GM12865 (cell line): ENCODE results near the gene CA5A.
"Not testable (repeated sequence)": the region's sequence is repeated elsewhere in the genome, so short reads cannot be mapped to it uniquely, and the experiment has no call there.

Experiments used
- DNase-seq: peaks from one replicate; pipeline ENCODE4 v3.0.0; 2010; ENCODE audit warnings: low read depth
- H3K4me3 ChIP-seq: 2 replicates; pipeline ENCODE4 v1.5.1; 2011; ENCODE audit warnings: mild to moderate bottlenecking, low read depth, low read length, control low read depth
- TF ChIP-seq, protein P1 (sequence below): IDR thresholded peaks from 2 replicates; pipeline ENCODE4 v1.5.1; 2011; ENCODE audit warnings: low read length, control low read depth, low read depth, inconsistent platforms; ENCODE audit not compliant: insufficient read depth; ENCODE audit errors: missing control alignments

The CA5A gene

DNA sequence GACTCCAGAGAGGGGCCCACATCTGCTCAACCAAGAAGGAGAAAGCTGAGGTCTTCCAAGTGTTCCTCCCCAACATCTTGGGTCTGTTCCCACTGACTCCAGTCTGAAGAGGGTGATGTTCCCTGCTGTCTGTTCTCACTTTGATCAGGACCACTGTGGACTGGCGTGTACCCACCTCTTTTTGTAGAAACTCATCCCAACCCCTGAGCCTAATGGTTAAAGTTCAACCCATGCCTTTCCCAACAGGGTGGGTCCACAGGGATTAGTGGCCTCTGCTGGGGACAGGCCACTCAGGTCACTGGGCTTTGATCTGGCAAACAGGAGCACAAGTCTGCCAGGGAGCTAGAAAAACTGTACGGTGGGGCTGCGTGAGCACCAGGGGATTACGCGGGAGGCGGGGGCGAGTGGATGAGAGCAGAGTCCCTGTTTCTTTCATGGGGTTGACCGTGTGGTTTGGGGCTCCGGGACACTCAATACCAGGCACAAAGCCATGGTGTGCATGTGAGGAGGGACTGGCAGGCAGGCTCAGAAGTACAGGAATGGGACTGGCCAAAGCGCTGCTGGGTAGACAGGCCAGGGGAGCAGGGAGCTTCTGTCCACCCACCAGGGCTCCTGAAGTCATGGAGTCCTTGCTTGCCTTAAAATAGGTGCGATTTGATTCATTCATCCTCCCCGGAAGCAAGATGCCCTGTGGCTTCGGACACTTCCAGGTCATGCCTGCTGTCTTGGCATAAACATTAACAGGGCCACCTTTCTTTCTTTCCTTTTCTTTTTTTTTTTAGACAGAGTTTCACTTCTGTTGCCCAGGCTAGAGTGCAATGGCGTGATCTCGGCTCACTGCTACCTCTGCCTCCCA, at the start of gene CA5A:
Gene CA5A, minus strand, starts transcription at position 155 of the 856 bp plus-strand sequence. Its CDS starts 79 bp downstream, at position 76.
- H3K4me3 ChIP-seq, result no peak within 1 kb of the TSS
- TF ChIP-seq, protein P1, sequence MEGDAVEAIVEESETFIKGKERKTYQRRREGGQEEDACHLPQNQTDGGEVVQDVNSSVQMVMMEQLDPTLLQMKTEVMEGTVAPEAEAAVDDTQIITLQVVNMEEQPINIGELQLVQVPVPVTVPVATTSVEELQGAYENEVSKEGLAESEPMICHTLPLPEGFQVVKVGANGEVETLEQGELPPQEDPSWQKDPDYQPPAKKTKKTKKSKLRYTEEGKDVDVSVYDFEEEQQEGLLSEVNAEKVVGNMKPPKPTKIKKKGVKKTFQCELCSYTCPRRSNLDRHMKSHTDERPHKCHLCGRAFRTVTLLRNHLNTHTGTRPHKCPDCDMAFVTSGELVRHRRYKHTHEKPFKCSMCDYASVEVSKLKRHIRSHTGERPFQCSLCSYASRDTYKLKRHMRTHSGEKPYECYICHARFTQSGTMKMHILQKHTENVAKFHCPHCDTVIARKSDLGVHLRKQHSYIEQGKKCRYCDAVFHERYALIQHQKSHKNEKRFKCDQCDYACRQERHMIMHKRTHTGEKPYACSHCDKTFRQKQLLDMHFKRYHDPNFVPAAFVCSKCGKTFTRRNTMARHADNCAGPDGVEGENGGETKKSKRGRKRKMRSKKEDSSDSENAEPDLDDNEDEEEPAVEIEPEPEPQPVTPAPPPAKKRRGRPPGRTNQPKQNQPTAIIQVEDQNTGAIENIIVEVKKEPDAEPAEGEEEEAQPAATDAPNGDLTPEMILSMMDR, result no peak
- no peak for DNase-seq

DNA sequence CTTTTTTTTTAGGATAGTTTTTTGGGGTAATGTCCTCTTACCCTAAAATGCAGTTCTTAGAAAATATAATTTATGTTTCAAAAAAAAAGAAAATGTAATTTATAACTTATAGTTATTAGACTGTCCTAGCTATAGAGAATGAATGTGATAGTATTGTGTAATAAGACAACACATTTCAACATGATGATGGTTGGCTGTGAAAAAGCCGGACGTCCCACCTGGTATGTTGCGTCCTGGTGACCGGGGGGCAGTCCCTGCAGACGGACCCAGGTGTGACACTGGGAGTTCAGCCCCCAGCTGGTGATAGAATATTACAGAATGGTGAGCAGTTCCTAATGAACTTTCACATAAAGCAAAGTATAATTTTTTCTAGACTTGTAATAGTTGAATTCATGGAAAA, 49.2 kb upstream of the CA5A start:
- not testable (repeated sequence) for H3K4me3 ChIP-seq, DNase-seq

DNA sequence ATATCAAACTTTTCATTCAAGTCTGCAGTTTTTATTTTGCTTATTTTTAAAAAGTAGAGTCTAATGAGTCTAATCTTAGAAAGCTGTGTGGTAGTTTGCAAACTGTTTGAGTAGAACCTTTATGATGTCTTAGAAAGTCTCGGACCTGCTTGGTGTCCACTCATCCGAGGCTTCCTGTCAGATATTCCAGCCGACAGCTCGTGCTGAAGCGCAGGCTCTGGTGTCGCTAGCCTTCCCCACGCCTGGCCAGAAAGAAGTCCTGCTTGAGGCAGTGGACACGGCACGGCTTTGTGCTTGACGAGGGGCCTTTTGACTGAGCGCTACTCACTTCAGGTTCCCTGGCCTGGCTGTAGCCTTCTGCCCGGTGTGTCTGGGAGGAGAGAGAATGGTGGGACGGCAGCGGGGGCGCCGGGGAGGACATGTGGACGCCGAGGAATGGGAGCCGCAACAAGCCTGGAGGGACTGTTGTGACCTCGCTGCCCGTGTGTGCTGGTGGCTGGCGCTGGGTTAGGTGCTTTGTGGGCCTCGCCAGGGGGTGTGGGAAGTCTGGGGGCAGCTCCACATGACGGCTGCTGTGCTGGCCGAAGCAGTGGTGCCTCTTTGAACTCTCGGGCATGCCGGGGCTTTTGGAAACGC, 48.4 kb upstream of the CA5A start:
- no peak overlapping the region for H3K4me3 ChIP-seq
- TF ChIP-seq, protein P1, result no peak
- DNase-seq, result no peak

DNA sequence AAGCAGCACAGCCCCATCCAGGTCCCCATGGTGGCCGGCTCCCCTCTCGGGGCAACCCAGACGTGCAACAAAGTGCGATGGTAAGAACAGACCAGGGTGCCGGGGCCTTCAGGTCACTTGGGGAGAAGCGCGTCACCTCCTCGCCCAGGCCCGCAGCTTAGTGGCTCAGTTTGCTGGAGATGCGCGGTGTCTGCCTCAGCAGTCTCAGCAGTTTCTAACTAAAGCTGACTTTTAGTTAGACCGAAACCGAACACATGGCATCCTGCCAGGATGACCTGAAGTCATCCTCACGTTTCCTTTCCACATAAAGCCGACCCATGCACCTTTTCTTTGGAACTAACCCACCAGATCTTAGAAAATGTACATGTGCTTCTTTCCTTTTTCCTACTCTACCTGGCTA, 47.9 kb upstream of the CA5A start:
- not testable (repeated sequence) for DNase-seq

DNA sequence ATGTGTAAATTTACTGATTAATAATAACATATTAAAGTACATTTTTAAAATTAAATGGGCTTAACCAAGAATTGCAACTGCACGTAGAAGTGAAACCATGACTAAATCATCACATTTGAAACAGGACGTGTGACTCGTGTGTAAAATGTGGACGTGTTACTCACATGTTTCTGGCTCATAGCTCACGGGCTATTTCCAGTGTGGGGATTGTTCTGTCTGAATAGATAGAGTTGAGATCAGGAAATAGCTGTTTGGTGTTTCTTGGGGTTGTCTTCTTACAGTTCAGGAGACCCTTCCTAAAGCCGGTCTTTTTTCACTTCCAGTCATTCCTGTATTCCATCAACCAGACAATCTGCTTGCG, 47.4 kb upstream of the CA5A start:
- DNase-seq, result peak; percentile 26
- H3K4me3 ChIP-seq, result not testable (repeated sequence)

More for the DNA sequence above, 47.9 kb upstream of the CA5A start:
- not testable (repeated sequence) for H3K4me3 ChIP-seq

DNA sequence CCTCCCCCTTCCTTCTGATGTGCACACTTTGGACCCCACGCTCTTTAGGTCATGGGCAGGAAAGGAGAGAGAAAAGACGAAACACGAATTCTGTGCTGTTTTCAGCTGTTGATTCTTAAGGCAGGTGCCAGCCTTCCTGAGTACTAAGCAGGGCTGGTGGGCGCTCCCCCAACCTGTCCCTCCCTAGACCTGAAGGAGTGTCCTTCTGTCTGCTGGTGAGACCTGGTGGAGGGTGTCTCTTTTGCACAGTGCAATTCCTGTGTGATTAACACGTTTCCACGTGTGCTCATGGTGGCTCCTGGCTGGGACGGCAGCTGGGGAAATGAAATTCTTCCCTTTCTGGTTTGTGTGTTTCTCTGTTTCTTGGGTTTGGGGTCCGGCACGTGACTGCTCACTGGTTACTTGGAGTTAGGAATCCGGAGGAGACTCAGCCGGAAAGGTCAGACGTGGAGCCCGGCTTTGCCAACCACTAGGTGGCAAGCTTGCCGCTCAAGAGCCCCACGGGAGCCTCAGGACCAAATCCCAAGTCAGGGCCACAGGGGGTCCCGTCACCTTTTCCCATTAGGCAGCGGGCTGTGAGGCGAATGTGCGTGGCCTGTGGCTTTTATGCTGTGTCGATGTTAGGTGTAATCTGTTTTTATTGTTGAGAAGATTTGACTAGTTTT, 46.9 kb upstream of the CA5A start:
- H3K4me3 ChIP-seq, DNase-seq: not testable (repeated sequence)
- TF ChIP-seq, protein P1, result peak; percentile 24

DNA sequence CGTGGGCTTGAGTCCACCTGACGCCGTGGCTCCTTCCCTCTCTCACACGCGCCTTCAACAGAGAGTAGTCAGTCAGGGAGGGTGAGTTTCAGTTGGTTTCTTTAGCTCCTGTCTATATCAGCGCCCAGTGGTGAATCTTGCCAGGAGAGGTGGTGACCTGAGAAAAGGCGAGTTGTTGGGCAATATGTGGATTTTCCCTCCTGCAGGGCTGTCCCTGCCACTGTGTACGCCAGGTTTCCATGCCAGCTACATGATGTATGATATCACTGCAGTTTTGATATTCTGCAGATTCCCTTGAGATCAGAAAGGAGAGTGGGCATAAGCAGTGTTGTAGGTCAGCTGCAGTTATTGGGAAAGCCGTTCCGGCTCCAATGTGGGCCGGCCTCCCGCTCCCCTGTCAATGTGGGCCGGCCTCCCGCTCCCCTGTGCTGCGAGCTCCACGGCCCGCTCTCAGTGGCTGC, 46.3 kb upstream of the CA5A start:
- no peak overlapping the region for H3K4me3 ChIP-seq
- TF ChIP-seq, protein P1, result no peak

DNA sequence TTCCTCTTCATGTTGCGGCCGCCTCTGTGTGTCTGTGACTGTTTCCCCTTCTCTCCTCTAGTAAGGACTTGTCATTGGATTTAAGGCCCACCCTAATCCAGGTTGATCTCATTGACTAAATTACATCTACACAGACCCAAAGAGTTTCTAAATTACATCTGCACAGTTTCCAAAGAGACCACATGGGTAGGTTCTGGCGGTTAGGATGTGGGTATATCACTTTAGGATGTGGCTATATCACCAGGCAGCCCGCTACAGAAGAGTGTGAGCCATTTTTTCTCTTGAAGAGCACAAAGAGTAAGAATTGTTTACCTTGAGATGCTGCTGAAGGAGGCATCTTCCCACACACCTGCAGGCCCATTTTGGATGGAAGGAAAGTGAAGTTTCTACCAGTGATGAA, 45.0 kb upstream of the CA5A start:
- DNase-seq, H3K4me3 ChIP-seq: not testable (repeated sequence)

More for the DNA sequence above, 46.3 kb upstream of the CA5A start:
- DNase-seq, result no peak

DNA sequence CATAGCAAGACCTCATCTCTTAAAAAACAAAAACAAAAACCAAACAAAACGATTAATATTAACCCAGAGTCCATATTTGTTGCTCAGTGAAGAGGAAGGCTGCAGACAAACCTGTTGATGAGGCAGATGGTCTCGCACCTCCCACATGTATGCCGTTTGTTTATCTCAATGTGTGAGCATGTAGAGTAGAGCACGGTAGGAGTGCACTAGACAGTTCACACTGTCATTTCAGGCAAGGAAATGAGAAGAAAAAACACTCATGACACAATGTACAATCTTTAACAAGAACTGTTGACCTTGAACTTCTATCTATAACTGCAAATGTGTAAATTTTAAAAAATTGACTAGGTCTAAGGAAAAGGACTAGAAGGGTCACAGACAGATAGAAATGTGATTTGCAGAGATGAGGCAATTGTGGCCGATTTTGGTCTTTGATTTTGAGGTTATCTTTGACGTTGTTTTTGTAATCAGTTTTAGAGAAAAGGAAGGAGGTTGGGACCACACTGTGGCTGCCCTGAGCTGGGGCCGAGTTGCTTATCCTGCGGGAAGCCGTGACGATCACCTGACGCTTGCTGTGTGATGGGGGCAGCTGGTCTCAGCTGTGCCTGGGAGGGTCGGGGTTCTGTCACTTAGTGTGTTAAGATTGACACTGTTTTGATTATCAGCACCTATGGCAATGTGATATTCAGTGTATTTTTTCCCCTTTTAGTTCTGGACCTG, 43.7 kb upstream of the CA5A start:
- H3K4me3 ChIP-seq, DNase-seq: not testable (repeated sequence)
